ENCODE data around the gene SLC7A10.
"Not testable (repeated sequence)": the region's sequence is repeated elsewhere in the genome, so short reads cannot be mapped to it uniquely, and the experiment has no call there.

The SLC7A10 gene

GRCh38 chr19:33171916-33172359 lies 53.7 kb downstream of the SLC7A10 start:
- TF ChIP-seq CTCF (IDR thresholded peaks at IDR 0.05) (no peak), ZFX (IDR thresholded peaks at IDR 0.05; ENCODE audit: borderline replicate concordance) (no peak)
- peak overlapping the region; percentile 42 for H3K27ac ChIP-seq

- TF ChIP-seq CTCF (IDR thresholded peaks at IDR 0.05) (no peak), ZFX (IDR thresholded peaks at IDR 0.05; ENCODE audit: borderline replicate concordance) (no peak)
Measured at GRCh38 chr19:33171222-33171795, 54.3 kb downstream of the SLC7A10 start.

GRCh38 chr19:33168528-33168927 lies 57.1 kb downstream of the SLC7A10 start:
- TF ChIP-seq CTCF (IDR thresholded peaks at IDR 0.05) (no peak), ZFX (IDR thresholded peaks at IDR 0.05; ENCODE audit: borderline replicate concordance) (no peak)
- H3K27ac ChIP-seq = no peak overlapping the region

More at GRCh38 chr19:33171222-33171795, 54.3 kb downstream of the SLC7A10 start:
- H3K27ac ChIP-seq = peak overlapping the region; percentile 42

- TF ChIP-seq ZFX (IDR thresholded peaks at IDR 0.05; ENCODE audit: borderline replicate concordance) = no peak
- TF ChIP-seq CTCF (IDR thresholded peaks at IDR 0.05) = no peak
- no peak overlapping the region for H3K27ac ChIP-seq
Measured at GRCh38 chr19:33167438-33167837, 58.2 kb downstream of the SLC7A10 start.

- H3K27ac ChIP-seq = not testable (repeated sequence)
Measured at GRCh38 chr19:33166037-33166436, 59.6 kb downstream of the SLC7A10 start.

GRCh38 chr19:33163481-33163880 lies 62.2 kb downstream of the SLC7A10 start:
- TF ChIP-seq CTCF (IDR thresholded peaks at IDR 0.05) = no peak

GRCh38 chr19:33161201-33161600 lies 64.4 kb downstream of the SLC7A10 start:
- TF ChIP-seq CTCF (IDR thresholded peaks at IDR 0.05) (no peak), ZFX (IDR thresholded peaks at IDR 0.05; ENCODE audit: borderline replicate concordance) (no peak)
- H3K27ac ChIP-seq = no peak overlapping the region

More at GRCh38 chr19:33163481-33163880, 62.2 kb downstream of the SLC7A10 start:
- no peak overlapping the region for H3K27ac ChIP-seq

GRCh38 chr19:33159893-33160292 lies 65.8 kb downstream of the SLC7A10 start:
- TF ChIP-seq ZFX (IDR thresholded peaks at IDR 0.05; ENCODE audit: borderline replicate concordance) = no peak
- TF ChIP-seq CTCF (IDR thresholded peaks at IDR 0.05) = no peak
- H3K27ac ChIP-seq = no peak overlapping the region
